ENCODE results near the gene TMEM72. TPM values are rescaled to one million over a fixed set of nuclear protein-coding genes. Genes with fewer than 3 reads are reported as not detected.

Gene TMEM72
- not detected in 2 replicates for total RNA-seq

DNA sequence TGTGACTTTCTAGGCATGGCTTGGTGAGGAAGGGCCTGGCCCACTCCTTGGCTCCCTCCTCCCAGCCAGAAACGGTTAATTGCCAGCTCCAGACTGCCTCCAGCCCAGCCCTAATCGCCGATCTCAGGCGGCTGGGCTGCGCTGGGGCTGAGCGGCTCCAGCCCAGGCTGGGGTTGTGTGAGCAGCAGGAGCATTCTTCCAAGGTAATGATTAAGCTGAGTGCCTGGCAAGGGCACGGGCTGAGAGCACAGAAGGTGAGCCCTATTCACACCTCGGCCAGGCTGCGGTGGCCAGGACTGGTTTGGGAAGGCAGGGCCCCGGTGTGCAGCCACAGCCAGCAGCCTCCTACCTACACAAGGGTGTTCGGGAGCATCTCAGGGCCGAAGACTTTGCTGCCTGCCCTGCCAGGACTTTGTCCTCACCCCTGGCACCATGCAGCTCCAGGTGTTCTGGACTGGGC, at the start of gene TMEM72:
Gene TMEM72, plus strand, starts transcription at position 257 of the 460 bp plus-strand sequence. Its CDS starts 176 bp downstream, at position 433.

DNA sequence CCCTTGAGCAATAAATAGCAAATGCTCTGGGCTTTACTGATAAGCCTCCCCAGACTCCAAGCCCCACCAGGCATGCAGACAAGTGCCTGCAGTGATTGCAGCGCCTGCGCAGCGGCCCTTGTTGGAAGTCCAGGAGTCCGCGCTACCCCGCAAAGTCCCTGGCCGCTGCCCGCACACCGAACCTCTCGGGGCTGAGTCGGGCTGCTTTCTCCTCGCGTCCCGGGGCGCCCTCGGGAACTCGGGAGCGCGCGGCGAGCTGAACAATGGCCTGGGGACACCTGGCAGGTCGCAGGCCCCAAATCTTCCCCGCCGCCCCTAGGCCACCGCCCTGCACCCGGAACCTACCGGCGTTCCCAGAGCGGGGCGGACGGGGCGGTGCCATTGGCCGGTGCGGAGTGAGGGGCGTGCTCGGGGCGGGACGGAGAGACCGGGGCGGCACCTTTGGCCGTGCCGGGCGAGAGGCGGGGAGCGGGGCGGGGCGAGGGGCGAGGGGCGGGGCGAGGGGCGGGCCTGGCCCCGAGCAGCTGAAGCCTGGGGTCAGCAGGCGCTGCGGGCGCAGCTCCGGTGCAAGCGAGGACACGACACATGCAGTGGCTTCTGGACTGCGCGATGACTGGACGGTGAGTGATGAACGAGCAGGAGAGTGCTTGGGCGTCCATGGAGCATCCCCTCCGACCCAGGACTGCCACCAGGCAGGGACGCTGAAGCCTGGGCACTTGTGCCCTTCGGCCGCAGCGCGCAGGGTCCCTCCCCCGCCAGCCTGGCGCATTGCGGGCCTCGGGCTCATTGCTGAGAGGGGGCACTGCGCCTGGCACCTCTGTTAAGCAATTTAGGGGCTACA, 48.3 kb downstream of the TMEM72 start, which contains the start of gene RASSF4:
Gene RASSF4, plus strand, starts transcription at position 556 of the 841 bp plus-strand sequence. CDS start 10,401 bp downstream, outside the sequence.

GRCh38 chr10:44978570-44979280, 67.6 kb downstream of the TMEM72 start, which contains the start of gene DEPP1:
Gene DEPP1 (minus strand): TSS chr10:44978809. CDS start chr10:44978030, 779 bp downstream.

Other genes with a start within 250 kb of the TMEM72 start
- gene RASSF4, start 48.5 kb downstream of the TMEM72 start, total RNA-seq, result 3.8 and 6.0 TPM in 2 replicates
- 0.44 and 2.0 TPM in 2 replicates for gene DEPP1, start 67.5 kb downstream of the TMEM72 start, total RNA-seq
- gene ZNF22, start 89.6 kb downstream of the TMEM72 start, total RNA-seq, result 14.9 and 15.4 TPM in 2 replicates

All from uterine smooth muscle cell (primary cell).